NCI-H526 treated with DMSO at 0.1 percent for 48 hours (cell line): Measurements from ENCODE around the gene CAB39.
A peak's percentile ranks its signal among the peaks of the same experiment; 100 is the strongest.

ENCODE experiments used
- DNase-seq: peaks from one replicate; lab custom pipeline; 2025; lab: John Stamatoyannopoulos, UW

CAB39 gene

GRCh38 chr2:230821261-230821990, 108.8 kb downstream of the CAB39 start:
- DNase-seq = no peak

GRCh38 chr2:230821991-230822520, 109.4 kb downstream of the CAB39 start:
- DNase-seq = no peak

- DNase-seq = no peak
Observed at GRCh38 chr2:230823264-230823964, 110.8 kb downstream of the CAB39 start.

GRCh38 chr2:230824406-230824978, 111.8 kb downstream of the CAB39 start:
- DNase-seq = peak; percentile 46

GRCh38 chr2:230825354-230825753, 112.7 kb downstream of the CAB39 start:
- no peak for DNase-seq

GRCh38 chr2:230827774-230828271, 115.2 kb downstream of the CAB39 start:
- DNase-seq = no peak

- no peak for DNase-seq
Observed at GRCh38 chr2:230828272-230828961, 115.8 kb downstream of the CAB39 start.

GRCh38 chr2:230829293-230829692, 116.7 kb downstream of the CAB39 start:
- no peak for DNase-seq

GRCh38 chr2:230829959-230830358, 117.3 kb downstream of the CAB39 start:
- no peak for DNase-seq

GRCh38 chr2:230830428-230830827, 117.8 kb downstream of the CAB39 start:
- DNase-seq = no peak

- no peak for DNase-seq
Observed at GRCh38 chr2:230840301-230840700, 127.7 kb downstream of the CAB39 start.

GRCh38 chr2:230842473-230842872, 129.8 kb downstream of the CAB39 start:
- DNase-seq = no peak

- no peak for DNase-seq
Observed at GRCh38 chr2:230843132-230843531, 130.5 kb downstream of the CAB39 start.

GRCh38 chr2:230846360-230846759, 133.7 kb downstream of the CAB39 start:
- DNase-seq = no peak

- peak; percentile 51 for DNase-seq
Observed at GRCh38 chr2:230847883-230848388, 135.3 kb downstream of the CAB39 start.

- DNase-seq = no peak
Observed at GRCh38 chr2:230849633-230850357, 137.2 kb downstream of the CAB39 start.

- no peak for DNase-seq
Observed at GRCh38 chr2:230850358-230850658, 137.7 kb downstream of the CAB39 start.

GRCh38 chr2:230852113-230852512, 139.5 kb downstream of the CAB39 start:
- DNase-seq = no peak

GRCh38 chr2:230861552-230862255, 149.1 kb downstream of the CAB39 start:
- DNase-seq = no peak

GRCh38 chr2:230862292-230862691, 149.7 kb downstream of the CAB39 start:
- DNase-seq = no peak

- DNase-seq = no peak
Observed at GRCh38 chr2:230863031-230863430, 150.4 kb downstream of the CAB39 start.
